Mesenteric fat pad (tissue), 1 donor: ENCODE data around the gene EIF4G1. TPM values are rescaled to one million over a fixed set of nuclear protein-coding genes. Genes with fewer than 3 reads are reported as not detected.

Experiments used
- DNase-seq: peaks from one replicate; pipeline ENCODE4 v3.0.0-alpha.2; 2020; ENCODE audit warnings: low spot score
- total RNA-seq: library from RNA; stranded (reverse); fragmentation: NEBNext Ultra II Directional; extraction: Animal tissue kit (Norgen Biotek cat#: 25700); gene quantifications from one replicate; pipeline ENCODE4 v1.2.1, GENCODE V29; 2021
- donor health status: DM: yes; HTN: yes; CAD: no.

The EIF4G1 gene
- total RNA-seq, 1 donor from 2014 or later: 361 TPM

- no peak for DNase-seq
Observed at GRCh38 chr3:184349563-184350470, 35.4 kb downstream of the EIF4G1 start.

GRCh38 chr3:184350618-184351017, 36.2 kb downstream of the EIF4G1 start:
- no peak for DNase-seq

- no peak for DNase-seq
Observed at GRCh38 chr3:184351511-184352148, 37.2 kb downstream of the EIF4G1 start.

- DNase-seq: no peak
Observed at GRCh38 chr3:184352149-184352785, 37.9 kb downstream of the EIF4G1 start.

- DNase-seq: no peak
Observed at GRCh38 chr3:184352897-184353545, 38.6 kb downstream of the EIF4G1 start.

GRCh38 chr3:184353546-184353941, 39.1 kb downstream of the EIF4G1 start:
- DNase-seq: no peak

- DNase-seq: no peak
Observed at GRCh38 chr3:184354121-184354728, 39.8 kb downstream of the EIF4G1 start.

- no peak for DNase-seq
Observed at GRCh38 chr3:184354754-184355153, 40.3 kb downstream of the EIF4G1 start.

- no peak for DNase-seq
Observed at GRCh38 chr3:184355261-184356040, 41.0 kb downstream of the EIF4G1 start.

- DNase-seq: no peak
Observed at GRCh38 chr3:184357248-184358123, 43.1 kb downstream of the EIF4G1 start.

- DNase-seq: no peak
Observed at GRCh38 chr3:184358124-184358767, 43.8 kb downstream of the EIF4G1 start.

GRCh38 chr3:184358921-184359350, 44.5 kb downstream of the EIF4G1 start:
- no peak for DNase-seq

GRCh38 chr3:184359610-184360009, 45.2 kb downstream of the EIF4G1 start:
- DNase-seq: no peak

GRCh38 chr3:184360070-184360928, 45.9 kb downstream of the EIF4G1 start:
- no peak for DNase-seq

- no peak for DNase-seq
Observed at GRCh38 chr3:184360929-184361531, 46.6 kb downstream of the EIF4G1 start.

- no peak for DNase-seq
Observed at GRCh38 chr3:184361532-184361931, 47.1 kb downstream of the EIF4G1 start, which contains the start of the genes CLCN2 and POLR2H. CLCN2 (minus strand) TSS chr3:184361605; CDS start chr3:184361479, 126 bp downstream. POLR2H (plus strand) TSS chr3:184361710; CDS start chr3:184363493, 1,783 bp downstream.
